ENCODE data around the gene ABCA4.
"Not testable (repeated sequence)": the region's sequence is repeated elsewhere in the genome, so short reads cannot be mapped to it uniquely, and the experiment has no call there.

ABCA4 gene

GRCh38 chr1:94001397-94002045 lies 119.4 kb downstream of the ABCA4 start:
- Histone ChIP-seq H3K27me3 (ENCODE audit: control insufficient read depth, insufficient read depth, low read length) (no peaks in the 10 kb centered on the region), H3K9me3 (ENCODE audit: control insufficient read depth, low read depth, low read length) (no peaks in the 10 kb centered on the region), H3K4me1 (ENCODE audit: control insufficient read depth, low read depth, low read length) (no peaks in the 10 kb centered on the region), H3K4me3 (ENCODE audit: low read length) (no peak overlapping the region), H3K36me3 (ENCODE audit: control insufficient read depth, low read depth, low read length) (no peaks in the 10 kb centered on the region), H3K27ac (ENCODE audit: low read length) (no peak overlapping the region), H3K9ac (ENCODE audit: low read length) (no peak overlapping the region)

GRCh38 chr1:94000510-94001282 lies 120.3 kb downstream of the ABCA4 start:
- Histone ChIP-seq H3K9ac (ENCODE audit: low read length) (no peak overlapping the region), H3K4me3 (ENCODE audit: low read length) (no peak overlapping the region), H3K9me3 (ENCODE audit: control insufficient read depth, low read depth, low read length) (no peaks in the 10 kb centered on the region), H3K27ac (ENCODE audit: low read length) (no peak overlapping the region), H3K36me3 (ENCODE audit: control insufficient read depth, low read depth, low read length) (no peaks in the 10 kb centered on the region), H3K4me1 (ENCODE audit: control insufficient read depth, low read depth, low read length) (no peaks in the 10 kb centered on the region), H3K27me3 (ENCODE audit: control insufficient read depth, insufficient read depth, low read length) (no peaks in the 10 kb centered on the region)

GRCh38 chr1:93999840-94000415 lies 121.0 kb downstream of the ABCA4 start:
- Histone ChIP-seq H3K36me3 (ENCODE audit: control insufficient read depth, low read depth, low read length) (no peaks in the 10 kb centered on the region), H3K9ac (ENCODE audit: low read length) (no peak overlapping the region), H3K4me3 (ENCODE audit: low read length) (no peak overlapping the region), H3K9me3 (ENCODE audit: control insufficient read depth, low read depth, low read length) (no peaks in the 10 kb centered on the region), H3K27ac (ENCODE audit: low read length) (no peak overlapping the region), H3K27me3 (ENCODE audit: control insufficient read depth, insufficient read depth, low read length) (no peaks in the 10 kb centered on the region), H3K4me1 (ENCODE audit: control insufficient read depth, low read depth, low read length) (no peaks in the 10 kb centered on the region)

GRCh38 chr1:93998532-93998931 lies 122.4 kb downstream of the ABCA4 start:
- H3K4me3 ChIP-seq (ENCODE audit: low read length); H3K27me3 ChIP-seq (ENCODE audit: control insufficient read depth, insufficient read depth, low read length); H3K36me3 ChIP-seq (ENCODE audit: control insufficient read depth, low read depth, low read length); H3K4me1 ChIP-seq (ENCODE audit: control insufficient read depth, low read depth, low read length); H3K27ac ChIP-seq (ENCODE audit: low read length); H3K9me3 ChIP-seq (ENCODE audit: control insufficient read depth, low read depth, low read length); H3K9ac ChIP-seq (ENCODE audit: low read length): not testable (repeated sequence)

GRCh38 chr1:93997756-93998155 lies 123.2 kb downstream of the ABCA4 start:
- Histone ChIP-seq H3K36me3 (ENCODE audit: control insufficient read depth, low read depth, low read length) (no peaks in the 10 kb centered on the region), H3K9ac (ENCODE audit: low read length) (no peak overlapping the region), H3K9me3 (ENCODE audit: control insufficient read depth, low read depth, low read length) (no peaks in the 10 kb centered on the region), H3K4me3 (ENCODE audit: low read length) (no peak overlapping the region), H3K4me1 (ENCODE audit: control insufficient read depth, low read depth, low read length) (no peaks in the 10 kb centered on the region), H3K27ac (ENCODE audit: low read length) (no peak overlapping the region), H3K27me3 (ENCODE audit: control insufficient read depth, insufficient read depth, low read length) (no peaks in the 10 kb centered on the region)

- H3K36me3 ChIP-seq (ENCODE audit: control insufficient read depth, low read depth, low read length): no peaks in the 10 kb centered on the region
- no peak overlapping the region for H3K9ac ChIP-seq (ENCODE audit: low read length)
- H3K4me1 ChIP-seq (ENCODE audit: control insufficient read depth, low read depth, low read length): no peaks in the 10 kb centered on the region
- no peaks in the 10 kb centered on the region for H3K27me3 ChIP-seq (ENCODE audit: control insufficient read depth, insufficient read depth, low read length)
- H3K9me3 ChIP-seq (ENCODE audit: control insufficient read depth, low read depth, low read length): no peaks in the 10 kb centered on the region
- no peak overlapping the region for H3K27ac ChIP-seq (ENCODE audit: low read length)
- no peak overlapping the region for H3K4me3 ChIP-seq (ENCODE audit: low read length)
Observed at GRCh38 chr1:93995837-93996536, 125.0 kb downstream of the ABCA4 start.

GRCh38 chr1:93993731-93994130 lies 127.2 kb downstream of the ABCA4 start:
- Histone ChIP-seq H3K4me1 (ENCODE audit: control insufficient read depth, low read depth, low read length) (no peaks in the 10 kb centered on the region), H3K4me3 (ENCODE audit: low read length) (no peak overlapping the region), H3K9ac (ENCODE audit: low read length) (no peak overlapping the region), H3K27ac (ENCODE audit: low read length) (no peak overlapping the region), H3K27me3 (ENCODE audit: control insufficient read depth, insufficient read depth, low read length) (no peaks in the 10 kb centered on the region), H3K9me3 (ENCODE audit: control insufficient read depth, low read depth, low read length) (no peaks in the 10 kb centered on the region), H3K36me3 (ENCODE audit: control insufficient read depth, low read depth, low read length) (no peaks in the 10 kb centered on the region)

- no peaks in the 10 kb centered on the region for H3K4me1 ChIP-seq (ENCODE audit: control insufficient read depth, low read depth, low read length)
- H3K36me3 ChIP-seq (ENCODE audit: control insufficient read depth, low read depth, low read length): no peaks in the 10 kb centered on the region
- H3K27ac ChIP-seq (ENCODE audit: low read length): no peak overlapping the region
- H3K9me3 ChIP-seq (ENCODE audit: control insufficient read depth, low read depth, low read length): no peaks in the 10 kb centered on the region
- H3K4me3 ChIP-seq (ENCODE audit: low read length): no peak overlapping the region
- no peak overlapping the region for H3K9ac ChIP-seq (ENCODE audit: low read length)
- no peaks in the 10 kb centered on the region for H3K27me3 ChIP-seq (ENCODE audit: control insufficient read depth, insufficient read depth, low read length)
Observed at GRCh38 chr1:93992954-93993353, 128.0 kb downstream of the ABCA4 start.

- H3K36me3 ChIP-seq (ENCODE audit: control insufficient read depth, low read depth, low read length): no peaks in the 10 kb centered on the region
- H3K9me3 ChIP-seq (ENCODE audit: control insufficient read depth, low read depth, low read length): no peaks in the 10 kb centered on the region
- no peaks in the 10 kb centered on the region for H3K4me1 ChIP-seq (ENCODE audit: control insufficient read depth, low read depth, low read length)
- H3K27ac ChIP-seq (ENCODE audit: low read length): no peak overlapping the region
- no peaks in the 10 kb centered on the region for H3K27me3 ChIP-seq (ENCODE audit: control insufficient read depth, insufficient read depth, low read length)
- no peak overlapping the region for H3K9ac ChIP-seq (ENCODE audit: low read length)
- H3K4me3 ChIP-seq (ENCODE audit: low read length): no peak overlapping the region
Observed at GRCh38 chr1:93992190-93992589, 128.8 kb downstream of the ABCA4 start.

- Histone ChIP-seq H3K9ac (ENCODE audit: low read length) (no peak overlapping the region), H3K36me3 (ENCODE audit: control insufficient read depth, low read depth, low read length) (no peaks in the 10 kb centered on the region), H3K9me3 (ENCODE audit: control insufficient read depth, low read depth, low read length) (no peaks in the 10 kb centered on the region), H3K27ac (ENCODE audit: low read length) (no peak overlapping the region), H3K4me3 (ENCODE audit: low read length) (no peak overlapping the region), H3K4me1 (ENCODE audit: control insufficient read depth, low read depth, low read length) (no peaks in the 10 kb centered on the region), H3K27me3 (ENCODE audit: control insufficient read depth, insufficient read depth, low read length) (no peaks in the 10 kb centered on the region)
Observed at GRCh38 chr1:93991271-93991670, 129.7 kb downstream of the ABCA4 start.

GRCh38 chr1:93990477-93990876 lies 130.5 kb downstream of the ABCA4 start:
- H3K4me3 ChIP-seq (ENCODE audit: low read length); H3K36me3 ChIP-seq (ENCODE audit: control insufficient read depth, low read depth, low read length); H3K9me3 ChIP-seq (ENCODE audit: control insufficient read depth, low read depth, low read length); H3K27ac ChIP-seq (ENCODE audit: low read length); H3K9ac ChIP-seq (ENCODE audit: low read length); H3K27me3 ChIP-seq (ENCODE audit: control insufficient read depth, insufficient read depth, low read length); H3K4me1 ChIP-seq (ENCODE audit: control insufficient read depth, low read depth, low read length): not testable (repeated sequence)

Data from iPS-18a (cell line).